ENCODE measurements around the gene ACTN4.
A peak's percentile ranks its signal among the peaks of the same experiment; 100 is the strongest.

Gene ACTN4

GRCh38 chr19:38690146-38690545 is 42.7 kb downstream of the ACTN4 start:
- peaks cover 85% of the 10 kb centered on the region for H3K4me1 ChIP-seq (ENCODE audit: insufficient read depth, poor library complexity, severe bottlenecking)
- DNase-seq (ENCODE audit: low spot score) = no peak
- H3K27me3 ChIP-seq (ENCODE audit: insufficient read depth, poor library complexity, severe bottlenecking) = no peaks in the 10 kb centered on the region
- H3K27ac ChIP-seq (ENCODE audit: poor library complexity, severe bottlenecking) = peak overlapping the region; percentile 99
- ATAC-seq (ENCODE audit: low read depth) = no peak
- H3K36me3 ChIP-seq (ENCODE audit: low read depth) = peaks cover 75% of the 10 kb centered on the region
- no peaks in the 10 kb centered on the region for H3K9me3 ChIP-seq (ENCODE audit: severe bottlenecking)
- no peak overlapping the region for H3K4me3 ChIP-seq (ENCODE audit: severe bottlenecking)
- no peak for TF ChIP-seq CTCF (IDR thresholded peaks at IDR 0.05; ENCODE audit: poor library complexity, severe bottlenecking)

GRCh38 chr19:38690832-38691231 is 43.4 kb downstream of the ACTN4 start:
- no peak for DNase-seq (ENCODE audit: low spot score)
- Histone ChIP-seq H3K27me3 (ENCODE audit: insufficient read depth, poor library complexity, severe bottlenecking) (no peaks in the 10 kb centered on the region), H3K9me3 (ENCODE audit: severe bottlenecking) (no peaks in the 10 kb centered on the region), H3K27ac (ENCODE audit: poor library complexity, severe bottlenecking) (peak overlapping the region; percentile 99), H3K36me3 (ENCODE audit: low read depth) (peaks cover 77% of the 10 kb centered on the region), H3K4me1 (ENCODE audit: insufficient read depth, poor library complexity, severe bottlenecking) (peaks cover 78% of the 10 kb centered on the region), H3K4me3 (ENCODE audit: severe bottlenecking) (no peak overlapping the region)
- no peak for ATAC-seq (ENCODE audit: low read depth)
- TF ChIP-seq CTCF (IDR thresholded peaks at IDR 0.05; ENCODE audit: poor library complexity, severe bottlenecking) = no peak

GRCh38 chr19:38691938-38692457 is 44.5 kb downstream of the ACTN4 start:
- no peak for TF ChIP-seq CTCF (IDR thresholded peaks at IDR 0.05; ENCODE audit: poor library complexity, severe bottlenecking)
- Histone ChIP-seq H3K27me3 (ENCODE audit: insufficient read depth, poor library complexity, severe bottlenecking) (no peaks in the 10 kb centered on the region), H3K4me1 (ENCODE audit: insufficient read depth, poor library complexity, severe bottlenecking) (peaks cover 81% of the 10 kb centered on the region), H3K27ac (ENCODE audit: poor library complexity, severe bottlenecking) (peak overlapping the region; percentile 99), H3K9me3 (ENCODE audit: severe bottlenecking) (no peaks in the 10 kb centered on the region), H3K4me3 (ENCODE audit: severe bottlenecking) (no peak overlapping the region), H3K36me3 (ENCODE audit: low read depth) (peaks cover 81% of the 10 kb centered on the region)
- ATAC-seq (ENCODE audit: low read depth) (peak; percentile 54), DNase-seq (ENCODE audit: low spot score) (peak; percentile 85)

GRCh38 chr19:38692458-38693379 is 45.3 kb downstream of the ACTN4 start:
- H3K36me3 ChIP-seq (ENCODE audit: low read depth) = peaks cover 81% of the 10 kb centered on the region
- peak; percentile 7 for ATAC-seq (ENCODE audit: low read depth)
- H3K4me1 ChIP-seq (ENCODE audit: insufficient read depth, poor library complexity, severe bottlenecking) = peaks cover 83% of the 10 kb centered on the region

More at GRCh38 chr19:38692458-38693379, 45.3 kb downstream of the ACTN4 start:
- no peaks in the 10 kb centered on the region for H3K27me3 ChIP-seq (ENCODE audit: insufficient read depth, poor library complexity, severe bottlenecking)
- no peak for DNase-seq (ENCODE audit: low spot score)
- no peak overlapping the region for H3K4me3 ChIP-seq (ENCODE audit: severe bottlenecking)
- no peak for TF ChIP-seq CTCF (IDR thresholded peaks at IDR 0.05; ENCODE audit: poor library complexity, severe bottlenecking)
- no peaks in the 10 kb centered on the region for H3K9me3 ChIP-seq (ENCODE audit: severe bottlenecking)
- peak overlapping the region; percentile 99 for H3K27ac ChIP-seq (ENCODE audit: poor library complexity, severe bottlenecking)
